Upper lobe of left lung (tissue), 4 donors: ENCODE results near the gene ADORA1.

ENCODE experiments used
- POLR2A ChIP-seq, 4 donors: fragments of 450-650 bp; IDR thresholded peaks; one replicate each; pipeline ENCODE4 v1.5.1; 2016 to 2017; ENCODE audit warnings: antibody characterized with exemption in 4 of 4, mild to moderate bottlenecking in 2 of 4
- POLR2AphosphoS5 ChIP-seq, 2 donors: sonication (generic); formaldehyde crosslinking; IDR thresholded peaks; one replicate each; pipeline ENCODE4 v1.5.1; 2017; ENCODE audit warnings: antibody characterized with exemption in 2 of 2
- TF ChIP-seq, protein P1 (sequence below), 6 experiments: fragments of 450-650 bp in 4 of 6; fragments of 200-600 bp in 2 of 6; sonication (generic) in 2 of 6; IDR thresholded peaks; one replicate each; pipeline ENCODE4 v1.5.1; 2016 to 2019; ENCODE audit warnings: antibody characterized with exemption in 6 of 6

DNA sequence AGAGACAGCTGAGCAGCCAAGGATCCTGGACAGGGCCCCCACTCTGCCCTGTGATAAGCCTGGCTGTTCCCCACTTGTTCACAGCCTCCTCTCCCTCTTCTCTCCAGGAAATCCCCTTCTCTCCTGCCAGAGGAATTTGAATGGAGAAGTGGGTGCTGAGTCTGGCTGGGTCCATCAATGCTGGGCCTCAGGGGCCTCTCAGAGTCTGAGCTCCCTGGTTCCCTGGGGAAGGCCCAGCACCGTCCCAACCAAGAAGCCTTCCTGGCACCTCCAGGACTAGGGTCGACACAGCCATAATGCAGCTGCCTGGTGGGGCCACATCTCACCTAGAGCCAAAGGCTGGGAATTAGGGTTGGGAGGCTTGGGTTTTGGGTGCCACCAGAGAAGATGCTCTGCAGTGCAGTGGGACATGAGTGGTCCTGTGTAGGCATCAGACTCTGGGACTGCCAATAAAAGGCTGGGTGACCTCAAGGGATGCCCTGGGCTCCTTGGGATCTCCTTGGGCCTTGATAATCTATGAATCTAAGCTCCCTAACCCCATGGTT, 45.6 kb downstream of the ADORA1 start:
- TF ChIP-seq, protein P1, sequence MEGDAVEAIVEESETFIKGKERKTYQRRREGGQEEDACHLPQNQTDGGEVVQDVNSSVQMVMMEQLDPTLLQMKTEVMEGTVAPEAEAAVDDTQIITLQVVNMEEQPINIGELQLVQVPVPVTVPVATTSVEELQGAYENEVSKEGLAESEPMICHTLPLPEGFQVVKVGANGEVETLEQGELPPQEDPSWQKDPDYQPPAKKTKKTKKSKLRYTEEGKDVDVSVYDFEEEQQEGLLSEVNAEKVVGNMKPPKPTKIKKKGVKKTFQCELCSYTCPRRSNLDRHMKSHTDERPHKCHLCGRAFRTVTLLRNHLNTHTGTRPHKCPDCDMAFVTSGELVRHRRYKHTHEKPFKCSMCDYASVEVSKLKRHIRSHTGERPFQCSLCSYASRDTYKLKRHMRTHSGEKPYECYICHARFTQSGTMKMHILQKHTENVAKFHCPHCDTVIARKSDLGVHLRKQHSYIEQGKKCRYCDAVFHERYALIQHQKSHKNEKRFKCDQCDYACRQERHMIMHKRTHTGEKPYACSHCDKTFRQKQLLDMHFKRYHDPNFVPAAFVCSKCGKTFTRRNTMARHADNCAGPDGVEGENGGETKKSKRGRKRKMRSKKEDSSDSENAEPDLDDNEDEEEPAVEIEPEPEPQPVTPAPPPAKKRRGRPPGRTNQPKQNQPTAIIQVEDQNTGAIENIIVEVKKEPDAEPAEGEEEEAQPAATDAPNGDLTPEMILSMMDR (IDR thresholded peaks at IDR 0.05) = no peak
- TF ChIP-seq POLR2A (IDR thresholded peaks at IDR 0.05) = no peak
- TF ChIP-seq POLR2AphosphoS5 (IDR thresholded peaks at IDR 0.05) = no peak
